ENCODE data around the gene ABTB2. TPM values are rescaled to one million over a fixed set of nuclear protein-coding genes. Genes with fewer than 3 reads are reported as not detected.

ABTB2 gene
- total and polyA plus RNA-seq, 2 donors (not counting 1 experiment from before 2014, with no cell fraction given), result 1.0 to 5.8 TPM

DNA sequence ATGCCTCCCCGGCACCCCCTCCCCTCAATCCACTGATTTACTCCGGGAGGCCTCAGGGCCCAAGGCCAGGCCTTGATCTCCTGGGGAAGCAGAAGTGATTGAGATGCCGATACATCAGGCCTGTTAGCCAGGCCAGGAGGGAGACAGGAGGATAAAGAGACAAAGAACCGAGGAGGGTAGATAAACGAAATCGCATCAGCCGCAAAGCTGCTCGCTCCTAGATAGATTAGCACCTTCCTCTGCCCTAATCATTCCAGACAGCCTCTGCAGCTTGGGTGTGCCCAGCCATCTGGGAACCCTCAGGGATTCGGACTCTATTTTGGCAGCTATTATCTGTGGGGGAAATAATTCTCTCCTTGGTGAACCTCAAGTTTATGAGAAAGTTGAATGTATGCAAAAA lies 121.2 kb downstream of the ABTB2 start:
- Histone ChIP-seq H3K36me3 (ENCODE audit: control insufficient read depth, insufficient read depth, low read length) (no peaks in the 10 kb centered on the region), H3K4me3 (replicated peaks in 1 of 4; ENCODE audit: control extremely low read depth in 1 of 4, insufficient read depth in 1 of 4, low read depth in 3 of 4, low read length in 4 of 4) (no peak overlapping the region), H3K27ac (ENCODE audit: insufficient read depth, low read length) (no peak overlapping the region), H2AFZ (ENCODE audit: low read length) (no peak overlapping the region), H4K20me1 (ENCODE audit: control insufficient read depth, extremely low read depth, insufficient read depth, low read length) (no peaks in the 10 kb centered on the region), H3K4me2 (ENCODE audit: extremely low read depth, insufficient read depth, low read length) (no peak overlapping the region), H3K4me1 (ENCODE audit: control insufficient read depth, extremely low read depth, insufficient read depth, low read length) (no peaks in the 10 kb centered on the region), H3K9me3 (ENCODE audit: control insufficient read depth, insufficient read depth, low read depth, low read length) (no peaks in the 10 kb centered on the region), H3K79me2 (ENCODE audit: control insufficient read depth, insufficient read depth, low read length) (no peaks in the 10 kb centered on the region), H3K9ac (ENCODE audit: insufficient read depth, low read length) (no peak overlapping the region), H3K27me3 (ENCODE audit: control insufficient read depth, insufficient read depth, low read length) (no peaks in the 10 kb centered on the region)
- TF ChIP-seq, protein P1, sequence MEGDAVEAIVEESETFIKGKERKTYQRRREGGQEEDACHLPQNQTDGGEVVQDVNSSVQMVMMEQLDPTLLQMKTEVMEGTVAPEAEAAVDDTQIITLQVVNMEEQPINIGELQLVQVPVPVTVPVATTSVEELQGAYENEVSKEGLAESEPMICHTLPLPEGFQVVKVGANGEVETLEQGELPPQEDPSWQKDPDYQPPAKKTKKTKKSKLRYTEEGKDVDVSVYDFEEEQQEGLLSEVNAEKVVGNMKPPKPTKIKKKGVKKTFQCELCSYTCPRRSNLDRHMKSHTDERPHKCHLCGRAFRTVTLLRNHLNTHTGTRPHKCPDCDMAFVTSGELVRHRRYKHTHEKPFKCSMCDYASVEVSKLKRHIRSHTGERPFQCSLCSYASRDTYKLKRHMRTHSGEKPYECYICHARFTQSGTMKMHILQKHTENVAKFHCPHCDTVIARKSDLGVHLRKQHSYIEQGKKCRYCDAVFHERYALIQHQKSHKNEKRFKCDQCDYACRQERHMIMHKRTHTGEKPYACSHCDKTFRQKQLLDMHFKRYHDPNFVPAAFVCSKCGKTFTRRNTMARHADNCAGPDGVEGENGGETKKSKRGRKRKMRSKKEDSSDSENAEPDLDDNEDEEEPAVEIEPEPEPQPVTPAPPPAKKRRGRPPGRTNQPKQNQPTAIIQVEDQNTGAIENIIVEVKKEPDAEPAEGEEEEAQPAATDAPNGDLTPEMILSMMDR (conservative IDR thresholded peaks at IDR 0.05 in 1 of 2, IDR thresholded peaks at IDR 0.05 in 1 of 2; ENCODE audit: low read depth in 1 of 2, low read length in 2 of 2), result no peak
- no peak for TF ChIP-seq EZH2 (IDR thresholded peaks at IDR 0.05; ENCODE audit: low read length, missing control alignments)
- DNase-seq (ENCODE audit: low read depth in 2 of 2), result no peak

DNA sequence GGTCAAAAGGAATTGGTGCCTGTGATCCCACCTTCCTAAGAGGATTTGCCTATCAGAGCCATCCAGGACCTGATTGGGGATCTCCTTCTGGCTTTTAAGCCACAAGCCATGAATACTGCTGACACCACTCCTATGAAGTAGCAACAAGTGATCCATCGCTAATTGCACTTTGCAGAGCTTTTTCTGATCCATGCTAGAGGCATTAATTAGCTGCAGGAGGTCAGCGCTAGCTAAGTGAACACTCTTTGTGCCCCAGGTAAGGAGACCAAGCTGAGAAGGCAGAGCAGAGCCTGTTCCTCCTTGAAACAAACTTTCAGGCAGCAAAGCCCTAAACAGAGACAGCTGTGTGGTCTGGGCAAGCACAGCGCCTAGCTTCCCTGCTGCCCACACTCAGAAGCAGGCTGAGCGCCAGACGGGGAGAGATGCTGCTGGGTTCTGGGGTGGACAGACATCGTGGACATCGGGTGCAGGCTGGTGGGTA lies 122.2 kb downstream of the ABTB2 start:
- TF ChIP-seq EZH2 (IDR thresholded peaks at IDR 0.05; ENCODE audit: low read length, missing control alignments), result no peak
- TF ChIP-seq, protein P1 (conservative IDR thresholded peaks at IDR 0.05 in 1 of 2, IDR thresholded peaks at IDR 0.05 in 1 of 2; ENCODE audit: low read depth in 1 of 2, low read length in 2 of 2), result no peak

DNA sequence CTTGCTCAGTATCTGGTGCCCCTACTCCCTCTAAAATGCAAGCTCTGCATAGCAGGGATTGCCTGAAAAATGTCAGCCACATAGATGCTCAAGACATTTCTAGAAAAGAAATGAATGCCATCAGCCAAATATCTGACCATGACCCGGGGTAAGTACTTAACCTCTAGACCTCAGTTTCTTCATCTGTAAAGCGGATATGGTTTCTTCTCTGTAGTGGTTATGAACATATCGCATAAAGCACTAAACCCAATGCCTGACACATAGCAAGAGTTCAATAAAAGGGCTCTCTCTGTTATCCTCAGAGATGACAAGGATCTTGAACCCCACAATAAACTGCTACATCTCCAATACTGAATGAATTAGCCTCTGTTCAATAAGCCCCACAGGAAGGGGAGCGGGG lies 122.6 kb downstream of the ABTB2 start:
- no peak for DNase-seq (ENCODE audit: low read depth in 2 of 2)
- no peaks in the 10 kb centered on the region for H3K9me3 ChIP-seq (ENCODE audit: control insufficient read depth, insufficient read depth, low read depth, low read length)
- H3K27ac ChIP-seq (ENCODE audit: insufficient read depth, low read length), result no peak overlapping the region
- TF ChIP-seq, protein P1 (conservative IDR thresholded peaks at IDR 0.05 in 1 of 2, IDR thresholded peaks at IDR 0.05 in 1 of 2; ENCODE audit: low read depth in 1 of 2, low read length in 2 of 2), result no peak
- H3K4me2 ChIP-seq (ENCODE audit: extremely low read depth, insufficient read depth, low read length), result no peak overlapping the region
- H3K27me3 ChIP-seq (ENCODE audit: control insufficient read depth, insufficient read depth, low read length), result no peaks in the 10 kb centered on the region
- no peaks in the 10 kb centered on the region for H3K36me3 ChIP-seq (ENCODE audit: control insufficient read depth, insufficient read depth, low read length)
- no peak overlapping the region for H3K9ac ChIP-seq (ENCODE audit: insufficient read depth, low read length)
- H2AFZ ChIP-seq (ENCODE audit: low read length), result no peak overlapping the region
- H3K4me3 ChIP-seq (replicated peaks in 1 of 4; ENCODE audit: control extremely low read depth in 1 of 4, insufficient read depth in 1 of 4, low read depth in 3 of 4, low read length in 4 of 4), result no peak overlapping the region
- no peaks in the 10 kb centered on the region for H3K79me2 ChIP-seq (ENCODE audit: control insufficient read depth, insufficient read depth, low read length)
- H4K20me1 ChIP-seq (ENCODE audit: control insufficient read depth, extremely low read depth, insufficient read depth, low read length), result no peaks in the 10 kb centered on the region
- no peaks in the 10 kb centered on the region for H3K4me1 ChIP-seq (ENCODE audit: control insufficient read depth, extremely low read depth, insufficient read depth, low read length)

More for the DNA sequence above, 122.2 kb downstream of the ABTB2 start:
- no peak overlapping the region for H3K9ac ChIP-seq (ENCODE audit: insufficient read depth, low read length)
- H3K36me3 ChIP-seq (ENCODE audit: control insufficient read depth, insufficient read depth, low read length), result no peaks in the 10 kb centered on the region
- no peaks in the 10 kb centered on the region for H3K9me3 ChIP-seq (ENCODE audit: control insufficient read depth, insufficient read depth, low read depth, low read length)
- H3K4me2 ChIP-seq (ENCODE audit: extremely low read depth, insufficient read depth, low read length), result no peak overlapping the region
- no peak overlapping the region for H3K4me3 ChIP-seq (replicated peaks in 1 of 4; ENCODE audit: control extremely low read depth in 1 of 4, insufficient read depth in 1 of 4, low read depth in 3 of 4, low read length in 4 of 4)
- H3K79me2 ChIP-seq (ENCODE audit: control insufficient read depth, insufficient read depth, low read length), result no peaks in the 10 kb centered on the region
- H3K27me3 ChIP-seq (ENCODE audit: control insufficient read depth, insufficient read depth, low read length), result no peaks in the 10 kb centered on the region
- no peak overlapping the region for H2AFZ ChIP-seq (ENCODE audit: low read length)
- H3K4me1 ChIP-seq (ENCODE audit: control insufficient read depth, extremely low read depth, insufficient read depth, low read length), result no peaks in the 10 kb centered on the region
- no peaks in the 10 kb centered on the region for H4K20me1 ChIP-seq (ENCODE audit: control insufficient read depth, extremely low read depth, insufficient read depth, low read length)
- DNase-seq (ENCODE audit: low read depth in 2 of 2), result no peak
- no peak overlapping the region for H3K27ac ChIP-seq (ENCODE audit: insufficient read depth, low read length)
